Stimulated activated CD4-positive, alpha-beta T cell treated with anti-CD3 and anti-CD28 coated beads, TNF-alpha, amount 100 ng/mL, for 1 hour (primary cell): ENCODE results near the gene RNF150.

Experiments used
- DNase-seq, 3 donors: peaks; one replicate each; pipeline ENCODE4 v3.0.0-alpha.2; 2020; ENCODE audit warnings: low read depth in 3 of 3, low spot score in 1 of 3

Gene RNF150

GRCh38 chr4:141132072-141132708, 1.1 kb downstream of the RNF150 start:
- DNase-seq = no peak

GRCh38 chr4:141131723-141132071, 1.6 kb downstream of the RNF150 start:
- DNase-seq = no peak

- no peak for DNase-seq
Observed at GRCh38 chr4:141130947-141131605, 2.2 kb downstream of the RNF150 start.

- no peak for DNase-seq
Observed at GRCh38 chr4:141127884-141128283, 5.4 kb downstream of the RNF150 start.

GRCh38 chr4:141126769-141127168, 6.5 kb downstream of the RNF150 start:
- no peak for DNase-seq

DNA sequence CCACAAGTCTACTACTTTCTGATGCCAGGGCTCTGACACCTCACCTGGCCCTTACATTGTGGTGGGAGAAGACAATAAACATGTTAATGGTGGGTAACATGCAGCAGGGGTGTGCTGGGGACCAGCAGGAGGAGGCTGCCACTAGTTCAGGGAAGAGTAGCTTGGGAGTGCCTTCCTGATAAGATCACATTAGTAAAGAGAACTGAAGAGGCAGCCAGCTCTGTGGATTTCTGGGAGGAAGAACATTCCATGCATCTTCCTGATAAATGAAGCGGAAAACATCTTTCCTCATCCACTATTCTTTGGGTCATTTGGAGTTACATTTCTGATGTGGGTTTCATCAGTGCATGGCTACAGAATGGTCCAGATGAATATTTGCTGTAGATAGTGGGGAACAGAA, 9.0 kb downstream of the RNF150 start:
- no peak for DNase-seq

GRCh38 chr4:141121768-141122454, 11.4 kb downstream of the RNF150 start:
- no peak for DNase-seq

GRCh38 chr4:141121101-141121500, 12.2 kb downstream of the RNF150 start:
- no peak for DNase-seq

DNA sequence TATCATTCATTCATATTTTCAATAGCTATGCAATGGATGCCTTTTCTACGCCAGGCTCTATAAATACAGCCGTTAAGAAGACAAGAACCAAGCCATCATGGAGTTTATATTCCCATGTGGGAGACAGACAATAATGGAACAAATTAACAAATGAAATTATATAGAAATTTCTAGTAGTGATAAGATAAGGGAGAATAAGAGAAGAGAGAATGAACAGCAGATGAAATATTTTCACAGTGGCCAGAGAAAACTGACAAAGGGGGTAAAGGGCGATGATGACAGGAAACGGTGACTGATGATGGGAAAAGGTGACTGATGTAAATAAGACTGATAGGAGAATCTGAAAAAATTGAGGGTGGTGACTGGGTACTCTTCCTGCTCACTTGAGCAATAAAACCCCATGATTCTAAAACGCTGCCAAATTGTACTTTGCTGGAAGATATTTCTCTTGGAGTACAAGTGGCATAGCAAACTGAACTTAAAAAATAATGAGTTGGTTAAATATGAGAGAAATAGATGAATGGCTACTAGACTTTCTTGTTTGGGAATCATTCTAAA, 13.2 kb downstream of the RNF150 start:
- DNase-seq = no peak

DNA sequence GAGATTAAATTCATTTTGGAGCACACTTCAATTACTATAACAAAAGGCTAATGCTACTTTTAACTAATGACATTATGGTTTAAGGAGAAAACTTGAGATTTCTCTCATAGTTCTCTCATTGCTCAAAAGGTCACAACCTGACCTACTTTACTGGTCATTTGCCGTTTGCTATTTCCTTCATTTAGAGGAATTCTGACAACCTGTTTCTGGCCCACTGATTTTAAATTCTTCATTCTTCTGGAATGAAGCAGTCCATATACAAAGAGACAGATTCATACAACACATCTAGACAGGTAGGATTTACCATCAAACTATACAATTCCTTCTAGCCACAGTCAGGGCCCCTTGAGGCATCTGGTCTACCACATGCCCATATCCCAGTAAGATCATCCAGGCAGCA, 14.2 kb downstream of the RNF150 start:
- DNase-seq = no peak

DNA sequence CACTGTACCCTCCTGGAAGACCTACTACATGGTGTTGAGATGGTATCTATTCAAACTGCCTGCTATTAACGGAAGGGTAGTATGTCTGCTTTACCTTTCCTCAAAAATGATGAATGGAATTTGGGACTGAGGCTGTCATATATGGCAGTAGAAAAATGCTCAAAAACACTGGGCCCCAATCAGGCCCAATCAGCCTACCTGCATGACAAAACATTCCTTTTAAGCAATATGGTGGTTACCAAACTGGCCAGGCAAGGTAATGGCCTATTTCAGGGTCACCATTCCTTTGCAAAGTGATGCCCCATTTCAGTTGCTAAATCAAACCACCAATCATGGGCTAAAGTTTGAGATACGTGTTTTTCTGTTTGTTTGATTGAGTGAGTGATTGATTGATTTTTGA, 14.9 kb downstream of the RNF150 start:
- no peak for DNase-seq

GRCh38 chr4:141117935-141118334, 15.3 kb downstream of the RNF150 start:
- DNase-seq = no peak

DNA sequence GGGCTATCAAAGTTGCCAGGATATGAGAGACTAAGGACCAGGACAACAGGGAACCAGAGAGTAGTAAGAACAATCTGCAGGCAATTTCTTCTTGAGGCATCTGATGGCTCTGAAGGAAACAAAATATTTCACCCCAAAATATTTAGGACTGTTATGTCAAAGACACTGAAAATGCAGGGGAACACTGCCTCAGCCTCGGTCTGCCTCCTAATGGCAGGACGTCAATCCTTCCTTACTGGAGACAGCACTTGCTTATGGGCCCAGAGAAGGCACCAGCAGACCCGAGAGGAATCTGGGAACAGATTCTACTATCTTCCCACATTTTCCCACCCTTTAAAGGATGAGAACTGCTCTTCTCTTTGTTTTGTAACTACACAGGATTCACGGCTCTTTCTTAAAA, 23.3 kb downstream of the RNF150 start:
- no peak for DNase-seq

DNA sequence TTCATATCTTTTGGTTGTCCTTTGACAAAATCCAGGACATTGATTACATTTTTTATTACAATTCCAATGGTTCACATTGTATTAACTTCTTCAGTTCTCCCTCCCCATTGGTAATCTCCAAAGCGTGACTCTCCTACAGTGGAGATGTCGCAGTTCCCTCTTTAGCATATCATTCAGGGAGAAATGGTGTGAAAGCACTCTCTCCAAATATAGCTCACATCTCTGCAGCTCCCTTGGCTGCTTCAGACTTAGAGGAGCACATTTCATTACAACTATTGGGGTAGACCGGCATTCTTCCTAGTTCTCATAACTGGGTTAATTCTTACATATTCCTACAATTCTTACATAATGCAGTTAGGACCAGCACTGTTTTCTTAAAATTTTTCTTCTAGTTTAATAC, 25.3 kb downstream of the RNF150 start:
- no peak for DNase-seq

DNA sequence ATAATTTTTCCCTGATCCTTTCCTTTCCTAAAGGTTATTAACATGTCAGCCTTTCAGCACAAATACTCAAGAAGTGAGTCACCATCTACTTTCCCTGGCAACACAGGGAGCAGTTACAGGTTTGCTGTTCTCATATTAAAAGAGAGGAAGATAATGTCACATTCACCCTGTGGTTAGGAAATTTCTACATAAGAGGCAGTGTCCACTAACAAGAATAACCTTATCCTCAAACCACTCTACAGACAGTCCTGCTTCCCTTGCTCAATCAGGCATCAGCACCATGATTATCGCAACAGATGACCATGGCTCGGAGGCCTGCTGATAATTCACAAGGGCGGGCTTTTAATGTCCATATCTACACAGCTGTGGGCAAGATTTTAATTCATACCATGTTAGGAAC, 30.9 kb downstream of the RNF150 start:
- DNase-seq = no peak

DNA sequence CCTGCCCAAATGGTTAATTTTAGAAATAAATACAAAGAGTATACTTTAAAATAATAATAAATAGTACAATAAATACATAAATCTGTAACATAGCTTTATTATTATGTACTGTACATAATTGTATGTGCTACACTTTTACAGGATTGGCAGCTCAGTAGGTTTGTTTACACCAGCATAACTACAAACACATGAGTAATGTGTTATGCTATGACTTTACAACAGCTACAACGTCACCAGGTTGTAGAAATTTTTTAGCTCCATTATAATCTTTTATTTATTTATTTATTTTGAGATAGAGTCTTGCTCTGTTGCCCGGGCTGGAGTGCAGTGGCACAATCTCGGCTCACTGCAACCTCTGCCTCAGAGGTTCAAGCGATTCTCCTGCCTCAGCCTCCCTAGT, 31.8 kb downstream of the RNF150 start:
- no peak for DNase-seq

- no peak for DNase-seq
Observed at GRCh38 chr4:141099326-141099725, 33.9 kb downstream of the RNF150 start.

DNA sequence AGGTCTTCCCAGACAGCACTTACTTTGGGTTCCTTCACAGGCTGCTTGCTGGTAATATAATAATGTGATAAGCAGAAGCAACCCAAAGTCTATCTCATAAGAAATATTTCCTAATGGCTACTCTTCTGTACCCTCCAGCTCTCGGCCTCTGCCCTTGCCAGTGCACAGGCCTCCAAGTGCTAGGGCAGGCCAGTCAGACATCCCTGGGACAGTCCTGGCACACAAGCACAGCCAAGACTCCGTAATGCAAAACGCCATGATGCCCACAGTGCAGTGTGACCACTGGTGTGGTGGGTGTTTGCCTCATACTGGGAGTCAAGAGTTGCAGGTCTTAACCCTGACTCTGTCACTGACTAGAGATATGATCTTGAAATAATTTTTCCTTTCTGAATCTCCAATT, 35.1 kb downstream of the RNF150 start:
- DNase-seq = no peak

GRCh38 chr4:141090473-141090872, 42.8 kb downstream of the RNF150 start:
- no peak for DNase-seq

- no peak for DNase-seq
Observed at GRCh38 chr4:141081921-141082395, 51.3 kb downstream of the RNF150 start.

DNA sequence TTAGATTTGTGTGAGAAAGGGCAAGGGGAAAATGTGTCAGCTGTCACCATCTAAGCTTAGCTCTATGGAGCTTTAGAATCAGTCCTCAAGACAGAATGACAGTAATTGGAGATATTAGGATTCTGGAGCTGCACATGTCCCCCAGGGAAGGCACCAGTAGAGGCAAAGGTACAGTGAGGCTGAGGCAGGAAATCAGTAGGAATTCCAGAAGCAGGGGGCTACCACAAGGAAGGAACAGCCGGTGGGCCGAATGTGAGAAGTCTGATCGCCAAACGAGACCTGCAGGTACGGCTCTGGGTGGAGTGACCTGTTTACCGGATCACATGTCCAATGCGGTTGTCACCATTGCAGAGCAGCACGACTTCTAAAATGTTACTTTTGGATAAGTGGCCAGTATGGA, 52.6 kb downstream of the RNF150 start:
- DNase-seq = no peak

- no peak for DNase-seq
Observed at GRCh38 chr4:141079393-141079930, 53.8 kb downstream of the RNF150 start.
